MM.1S (cell line): ENCODE results near the gene MLIP.

Experiments
- DNase-seq: peaks from one replicate; pipeline ENCODE4 v3.0.0-alpha.2; 2015
- H2AFZ ChIP-seq: fragments of 300-600 bp; sonication (generic); 2 replicates; pipeline ENCODE4 v1.6.0; 2016; ENCODE audit warnings: antibody characterized with exemption, low read length
- H3F3A ChIP-seq: fragments of 300-600 bp; sonication (generic); 2 replicates; pipeline ENCODE4 v1.6.1; 2016; ENCODE audit warnings: mild to moderate bottlenecking, antibody characterized with exemption, low read length, moderate library complexity, mixed read lengths; ENCODE audit not compliant: insufficient read depth
- H3K27ac ChIP-seq: fragments of 300-600 bp; sonication (generic); 2 replicates; pipeline ENCODE4 v1.5.1; 2016; ENCODE audit warnings: mild to moderate bottlenecking, low read length
- H3K27me3 ChIP-seq: fragments of 300-600 bp; sonication (generic); replicated peaks from 2 replicates; pipeline ENCODE4 v1.6.0; 2016; ENCODE audit warnings: low read length; ENCODE audit not compliant: insufficient read depth
- H3K36me3 ChIP-seq: fragments of 300-600 bp; sonication (generic); replicated peaks from 2 replicates; pipeline ENCODE4 v1.6.1; 2016; ENCODE audit warnings: mild to moderate bottlenecking, low read length, mixed read lengths; ENCODE audit not compliant: insufficient read depth
- H3K4me1 ChIP-seq: fragments of 300-600 bp; sonication (generic); 2 replicates; pipeline ENCODE4 v1.6.1; 2016; ENCODE audit warnings: low read length, mixed read lengths
- H3K4me2 ChIP-seq: fragments of 300-600 bp; sonication (generic); 2 replicates; pipeline ENCODE4 v1.6.0; 2016; ENCODE audit warnings: low read depth, low read length
- H3K4me3 ChIP-seq: fragments of 300-600 bp; sonication (generic); 2 replicates; pipeline ENCODE4 v1.5.1; 2016; ENCODE audit warnings: low read length, mixed read lengths
- H3K79me2 ChIP-seq: fragments of 300-600 bp; sonication (generic); 2 replicates; pipeline ENCODE4 v1.6.1; 2016; ENCODE audit warnings: mixed run types, low read length, mixed read lengths
- H3K9ac ChIP-seq: fragments of 300-600 bp; sonication (generic); 2 replicates; pipeline ENCODE4 v1.6.1; 2016; ENCODE audit warnings: low read length, mixed read lengths
- H3K9me2 ChIP-seq: fragments of 300-600 bp; sonication (generic); replicated peaks from 2 replicates; pipeline ENCODE4 v1.6.1; 2016; ENCODE audit warnings: mild to moderate bottlenecking, low read length, mixed read lengths; ENCODE audit not compliant: insufficient read depth
- H3K9me3 ChIP-seq: fragments of 300-600 bp; sonication (generic); replicated peaks from 2 replicates; pipeline ENCODE4 v1.6.1; 2016; ENCODE audit warnings: mild to moderate bottlenecking, low read length, mixed read lengths; ENCODE audit not compliant: insufficient read depth
- H4K20me1 ChIP-seq: fragments of 300-600 bp; sonication (generic); 2 replicates; pipeline ENCODE4 v1.6.1; 2016; ENCODE audit warnings: mild to moderate bottlenecking, low read length, moderate library complexity, mixed read lengths; ENCODE audit not compliant: insufficient read depth
- CTCF ChIP-seq: fragments of 300-600 bp; sonication (generic); IDR thresholded peaks from 2 replicates; pipeline ENCODE4 v1.5.1; 2016; ENCODE audit warnings: antibody characterized with exemption, low read length, mixed read lengths
- EZH2 ChIP-seq: fragments of 300-600 bp; sonication (generic); optimal IDR thresholded peaks from 2 replicates; pipeline ENCODE3; 2017; ENCODE audit warnings: low read depth, mild to moderate bottlenecking, antibody characterized with exemption, low read length, mixed read lengths
- EZH2phosphoT487 ChIP-seq: fragments of 300-600 bp; sonication (generic); IDR thresholded peaks from 2 replicates; pipeline ENCODE4 v1.6.1; 2018; ENCODE audit warnings: antibody characterized with exemption, low read length

MLIP gene

GRCh38 chr6:54070025-54070424, 41.2 kb upstream of the MLIP start:
- no peak for DNase-seq
- H3K27ac ChIP-seq, result no peak overlapping the region
- no peaks in the 10 kb centered on the region for H3F3A ChIP-seq
- no peaks in the 10 kb centered on the region for H3K9me2 ChIP-seq
- no peaks in the 10 kb centered on the region for H3K4me1 ChIP-seq
- H3K79me2 ChIP-seq, result no peaks in the 10 kb centered on the region
- H2AFZ ChIP-seq, result no peak overlapping the region
- H3K9me3 ChIP-seq, result no peaks in the 10 kb centered on the region
- H4K20me1 ChIP-seq, result no peaks in the 10 kb centered on the region
- TF ChIP-seq EZH2 (no peak), EZH2phosphoT487 (no peak), CTCF (no peak)
- H3K4me2 ChIP-seq, result no peak overlapping the region
- no peaks in the 10 kb centered on the region for H3K36me3 ChIP-seq
- H3K27me3 ChIP-seq, result no peaks in the 10 kb centered on the region
- H3K9ac ChIP-seq, result no peak overlapping the region
- H3K4me3 ChIP-seq, result no peak overlapping the region

- Histone ChIP-seq H3K9ac (no peak overlapping the region), H4K20me1 (no peaks in the 10 kb centered on the region), H3K4me3 (no peak overlapping the region), H3K79me2 (no peaks in the 10 kb centered on the region), H3K27ac (no peak overlapping the region), H3K9me2 (no peaks in the 10 kb centered on the region), H3K9me3 (no peaks in the 10 kb centered on the region), H3K27me3 (no peaks in the 10 kb centered on the region), H3K4me2 (no peak overlapping the region), H3K36me3 (no peaks in the 10 kb centered on the region), H2AFZ (no peak overlapping the region), H3K4me1 (no peaks in the 10 kb centered on the region), H3F3A (no peaks in the 10 kb centered on the region)
- TF ChIP-seq EZH2 (no peak), CTCF (no peak), EZH2phosphoT487 (no peak)
- DNase-seq, result no peak
Measured at GRCh38 chr6:54071821-54072340, 39.4 kb upstream of the MLIP start.

- no peak for DNase-seq
- H3K9me3 ChIP-seq, result no peaks in the 10 kb centered on the region
- no peak overlapping the region for H3K27ac ChIP-seq
- no peaks in the 10 kb centered on the region for H3K27me3 ChIP-seq
- no peaks in the 10 kb centered on the region for H3K79me2 ChIP-seq
- no peak overlapping the region for H2AFZ ChIP-seq
- no peak for TF ChIP-seq EZH2
- TF ChIP-seq CTCF, result no peak
- no peak for TF ChIP-seq EZH2phosphoT487
- H3K9me2 ChIP-seq, result no peaks in the 10 kb centered on the region
- no peak overlapping the region for H3K4me3 ChIP-seq
- no peaks in the 10 kb centered on the region for H3K36me3 ChIP-seq
- no peak overlapping the region for H3K9ac ChIP-seq
- H4K20me1 ChIP-seq, result no peaks in the 10 kb centered on the region
- no peak overlapping the region for H3K4me2 ChIP-seq
- no peaks in the 10 kb centered on the region for H3F3A ChIP-seq
- H3K4me1 ChIP-seq, result no peaks in the 10 kb centered on the region
Measured at GRCh38 chr6:54072635-54073313, 38.5 kb upstream of the MLIP start.
